Body of pancreas (tissue), 4 donors: ENCODE data around the gene SLC6A8. TPM values are rescaled to one million over a fixed set of nuclear protein-coding genes. Genes with fewer than 3 reads are reported as not detected.

Experiments used
- ATAC-seq: fragments of 150-250 bp; one replicate; pipeline ENCODE4 v1.9.1; 2016
- DNase-seq, 4 donors: peaks; one replicate each; pipeline ENCODE4 v3.0.0-alpha.2; 2019
- H3K27ac ChIP-seq, 4 donors: fragments of 200-600 bp; sonication (generic); 1 replicate in 3 of 4; 2 replicates in 1 of 4; pipeline versions ENCODE4 v1.5.1 to v1.6.1; 2016 to 2019; ENCODE audit warnings: mild to moderate bottlenecking in 1 of 4, mixed read lengths in 1 of 4, moderate library complexity in 1 of 4
- H3K27me3 ChIP-seq, 2 donors: fragments of 200-600 bp; sonication (generic); one replicate each; pipeline ENCODE4 v1.6.0; 2016; ENCODE audit warnings: mild to moderate bottlenecking in 1 of 2
- H3K36me3 ChIP-seq, 2 donors: fragments of 200-600 bp; sonication (generic); replicated peaks in 1 of 2; 2 replicates each; pipeline ENCODE4 v1.5.1; 2016; ENCODE audit warnings: low read depth in 2 of 2; ENCODE audit not compliant: insufficient read depth in 1 of 2
- H3K4me1 ChIP-seq: fragments of 200-600 bp; sonication (generic); one replicate; pipeline ENCODE4 v1.6.0; 2016
- H3K4me3 ChIP-seq, 2 donors: fragments of 200-600 bp; sonication (generic); 1 replicate in 1 of 2; 2 replicates in 1 of 2; pipeline ENCODE4 v1.5.1; 2016 to 2019
- H3K9me3 ChIP-seq, 3 donors: fragments of 200-600 bp; sonication (generic); 1 replicate in 2 of 3; 2 replicates in 1 of 3; pipeline ENCODE4 v1.5.1; 2016
- CTCF ChIP-seq, 7 experiments: fragments of 450-650 bp in 4 of 7; fragments of 200-600 bp in 3 of 7; sonication (generic) in 3 of 7; IDR thresholded peaks; one replicate each; pipeline ENCODE4 v1.5.1; 2016 to 2019; ENCODE audit warnings: antibody characterized with exemption in 7 of 7
- POLR2A ChIP-seq, 3 donors: fragments of 450-650 bp; IDR thresholded peaks; one replicate each; pipeline ENCODE4 v1.6.1; 2016; ENCODE audit warnings: antibody characterized with exemption in 3 of 3, mild to moderate bottlenecking in 2 of 3
- WGBS, 2 donors: methylation state at CpG; one replicate each; pipeline ENCODE4 v1.1.5; 2017; 5-methylcytosine and 5-hydroxymethylcytosine counted together
- intact Hi-C: fragments of 100-400 bp; cut with DNase I; formaldehyde crosslinking; loops from one replicate; pipeline ENCODE4 v1.15.1; 2023
- total RNA-seq, 2 donors: library from RNA; depleted of rRNA; stranded (reverse); fragments of >200 nt; gene quantifications; one replicate each; pipeline ENCODE4 v1.1.0, GENCODE V29; 2016

The SLC6A8 gene
- total RNA-seq, 2 donors from 2014 or later = 11.7 to 18.5 TPM

DNA sequence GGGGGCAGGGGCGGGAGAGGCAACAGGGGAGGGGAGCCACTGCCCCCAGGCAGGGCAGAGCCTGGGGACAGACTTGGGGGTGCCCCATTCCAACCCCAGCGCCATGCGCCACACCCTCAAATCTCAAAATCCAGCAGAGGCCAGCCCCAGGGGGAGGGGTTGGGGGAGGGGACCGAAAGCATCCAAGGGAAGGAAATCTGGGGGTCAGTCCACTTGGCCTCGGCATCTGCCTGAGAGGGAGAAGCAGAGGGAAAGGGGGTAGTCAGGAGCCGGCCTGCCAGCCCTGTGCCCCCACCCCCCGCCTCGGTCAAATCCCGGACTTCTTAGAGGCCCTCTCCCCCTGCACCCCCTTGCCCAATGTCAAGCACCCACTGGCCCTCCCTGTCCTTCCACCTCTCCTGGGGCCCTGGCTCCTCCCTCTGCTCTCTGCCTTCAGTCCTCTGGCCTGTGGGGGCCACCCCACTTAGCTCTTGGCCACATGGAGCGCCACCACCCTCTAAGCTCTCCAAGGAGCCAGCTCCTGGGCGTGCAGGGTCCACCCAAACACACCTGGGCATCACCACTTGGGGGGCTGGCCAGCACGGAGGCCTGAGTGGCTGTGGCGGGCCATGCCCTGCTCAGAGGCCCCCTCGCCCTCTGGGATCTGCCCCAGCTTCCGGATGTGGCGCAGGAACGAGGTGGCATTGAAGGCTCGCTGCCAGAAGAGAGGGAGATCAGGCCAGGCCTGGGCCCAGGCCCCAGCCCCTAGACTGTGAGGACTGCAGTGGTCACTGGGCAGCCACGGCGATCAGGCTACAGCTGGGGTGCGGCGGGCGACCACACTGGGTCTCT is 17.6 kb upstream of the SLC6A8 start:
- WGBS, 2 donors = 76 to 100% methylated on average over 1 to 9 of the region's 23 CpGs
- no peaks in the 10 kb centered on the region for H3K9me3 ChIP-seq
- no peaks in the 10 kb centered on the region for H3K36me3 ChIP-seq
- intact Hi-C loops = no loop called here
- H3K27me3 ChIP-seq = no peaks in the 10 kb centered on the region
- TF ChIP-seq CTCF (IDR thresholded peaks at IDR 0.05) (no peak), POLR2A (IDR thresholded peaks at IDR 0.05) (no peak)
- H3K27ac ChIP-seq = no peak overlapping the region
- ATAC-seq = no peak
- DNase-seq = no peak
- no peaks in the 10 kb centered on the region for H3K4me1 ChIP-seq
- H3K4me3 ChIP-seq = no peak overlapping the region

- Histone ChIP-seq H3K36me3 (no peaks in the 10 kb centered on the region), H3K4me1 (no peaks in the 10 kb centered on the region), H3K9me3 (no peaks in the 10 kb centered on the region), H3K27ac (no peak overlapping the region), H3K27me3 (no peaks in the 10 kb centered on the region), H3K4me3 (no peak overlapping the region)
- DNase-seq (no peak), ATAC-seq (no peak)
- TF ChIP-seq CTCF (IDR thresholded peaks at IDR 0.05) (no peak), POLR2A (IDR thresholded peaks at IDR 0.05) (no peak)
- intact Hi-C loops = no loop called here
- WGBS, 2 donors = 83% methylated on average over 6 of the region's 23 CpGs; no CpG with 5 or more reads in 1 of the 2 donors
Measured at GRCh38 chrX:153670748-153671588, 16.8 kb upstream of the SLC6A8 start.

GRCh38 chrX:153671589-153672530 is 15.9 kb upstream of the SLC6A8 start:
- Histone ChIP-seq H3K4me1 (no peaks in the 10 kb centered on the region), H3K27me3 (no peaks in the 10 kb centered on the region), H3K36me3 (no peaks in the 10 kb centered on the region), H3K9me3 (no peaks in the 10 kb centered on the region), H3K4me3 (no peak overlapping the region), H3K27ac (no peak overlapping the region)
- ATAC-seq (no peak), DNase-seq (no peak)
- intact Hi-C loops = no loop called here
- TF ChIP-seq CTCF (IDR thresholded peaks at IDR 0.05) = no peak
- TF ChIP-seq POLR2A (IDR thresholded peaks at IDR 0.05) = no peak
- WGBS, 2 donors = 89 to 96% methylated on average over 2 to 6 of the region's 27 CpGs

GRCh38 chrX:153672531-153673427 is 14.9 kb upstream of the SLC6A8 start:
- Histone ChIP-seq H3K36me3 (no peaks in the 10 kb centered on the region), H3K4me3 (no peak overlapping the region), H3K27me3 (no peaks in the 10 kb centered on the region), H3K27ac (no peak overlapping the region), H3K9me3 (no peaks in the 10 kb centered on the region), H3K4me1 (no peaks in the 10 kb centered on the region)
- 42 to 78% methylated on average over 6 to 29 of the region's 53 CpGs for whole genome bisulfite sequencing, 2 donors
- DNase-seq (no peak), ATAC-seq (no peak)
- intact Hi-C loops = no loop called here
- TF ChIP-seq POLR2A (IDR thresholded peaks at IDR 0.05) (no peak), CTCF (IDR thresholded peaks at IDR 0.05) (no peak)
